A549 (cell line): ENCODE results near the gene MBOAT2. TPM values are rescaled to one million over a fixed set of nuclear protein-coding genes. Genes with fewer than 3 reads are reported as not detected.

Experiments used
- ATAC-seq, 2 experiments: fragments of 200-7000 bp in 1 of 2; fragments of >200 bp in 1 of 2; cut with Nextera tagmentation in 1 of 2; cut with Tn5 transposase in 1 of 2; 3 replicates each; pipeline versions ENCODE4 v1.8.0 to v1.9.1; 2018 to 2020; ENCODE audit warnings: mild to moderate bottlenecking in 1 of 2, moderate library complexity in 1 of 2
- CTCF ChIA-PET: fragments of 300-600 bp; sonication (Branson Sonifier 250); formaldehyde crosslinking; extraction: SDS; loops from one replicate; lab custom pipeline; 2021; ENCODE audit warnings: antibody characterized with exemption, inconsistent platforms; lab: Yijun Ruan, JAX
- POLR2A ChIA-PET: fragments of 350-600 bp; formaldehyde crosslinking; extraction: SDS; loops from one replicate; lab custom pipeline; 2021; ENCODE audit warnings: antibody characterized with exemption, inconsistent platforms; lab: Yijun Ruan, JAX
- DNase-seq, 2 experiments: peaks; one replicate each; pipeline versions ENCODE4 v3.0.0 to v3.0.0-alpha.2; 2011 to 2016; ENCODE audit warnings: low read depth in 1 of 2, low spot score in 1 of 2
- FAIRE-seq: peaks from 2 replicates; lab custom pipeline; 2011; peaks lifted over from hg19 to GRCh38; lab: Jason Lieb, UNC
- H3K27ac ChIP-seq, 2 experiments: fragments of >200 bp; sonication (Bioruptor Twin); formaldehyde crosslinking; 3 replicates each; pipeline ENCODE4 v1.5.1; 2016 to 2017
- H3K4me1 ChIP-seq: fragments of >200 bp; sonication (Bioruptor Twin); formaldehyde crosslinking; 3 replicates; pipeline ENCODE4 v1.6.1; 2016
- H3K4me2 ChIP-seq: fragments of >200 bp; sonication (Bioruptor Twin); formaldehyde crosslinking; 3 replicates; pipeline ENCODE4 v1.6.1; 2016
- H3K4me3 ChIP-seq: fragments of >200 bp; sonication (Bioruptor Twin); formaldehyde crosslinking; 3 replicates; pipeline ENCODE4 v1.5.1; 2016
- H3K9me3 ChIP-seq: fragments of >200 bp; sonication (Bioruptor Twin); formaldehyde crosslinking; 3 replicates; pipeline ENCODE4 v1.6.1; 2016
- ATOH8 ChIP-seq: fragments of 250-450 bp; sonication (Bioruptor Pico); IDR thresholded peaks from 2 replicates; pipeline ENCODE4 v1.5.0; 2020; ENCODE audit warnings: low read depth, mild to moderate bottlenecking, moderate library complexity
- EHMT2 ChIP-seq: fragments of 200-600 bp; sonication (generic); IDR thresholded peaks from 2 replicates; pipeline ENCODE4 v1.6.1; 2016; ENCODE audit warnings: antibody characterized with exemption, low read depth, mild to moderate bottlenecking, moderate library complexity
- EP300 ChIP-seq, 2 experiments: fragments of >200 bp; sonication (Bioruptor Twin); formaldehyde crosslinking; IDR thresholded peaks; 2 replicates in 1 of 2; 3 replicates in 1 of 2; pipeline ENCODE4 v1.6.1; 2016 to 2017
- FOXS1 ChIP-seq: fragments of 250-450 bp; sonication (Bioruptor Pico); IDR thresholded peaks from 2 replicates; pipeline ENCODE4 v1.5.0; 2020; ENCODE audit warnings: mild to moderate bottlenecking, moderate library complexity
- GATA3 ChIP-seq: IDR thresholded peaks from 2 replicates; pipeline ENCODE4 v1.6.1; 2012; ENCODE audit warnings: borderline replicate concordance
- HDAC2 ChIP-seq: fragments of 200-600 bp; sonication (generic); IDR thresholded peaks from 2 replicates; pipeline ENCODE4 v1.6.1; 2016
- HEYL ChIP-seq: fragments of 250-450 bp; sonication (Bioruptor Pico); IDR thresholded peaks from 2 replicates; pipeline ENCODE4 v1.8.0; 2021; ENCODE audit warnings: mild to moderate bottlenecking, moderate library complexity
- HMGXB4 ChIP-seq: fragments of 250-450 bp; sonication (Bioruptor Pico); IDR thresholded peaks from 2 replicates; pipeline ENCODE4 v1.5.0; 2021; ENCODE audit warnings: mild to moderate bottlenecking, moderate library complexity, borderline replicate concordance
- HOXB13 ChIP-seq: fragments of 250-450 bp; sonication (Bioruptor Pico); IDR thresholded peaks from 2 replicates; pipeline ENCODE4 v1.5.0; 2020; ENCODE audit warnings: low read depth, mild to moderate bottlenecking, moderate library complexity
- MAFK ChIP-seq: fragments of 450-650 bp; IDR thresholded peaks from 2 replicates; pipeline ENCODE4 v1.6.1; 2014; ENCODE audit not compliant: partially characterized antibody
- MAZ ChIP-seq: fragments of 150-350 bp; IDR thresholded peaks from 2 replicates; pipeline ENCODE4 v1.6.1; 2014; ENCODE audit warnings: antibody characterized with exemption, low read depth, low read length, borderline replicate concordance
- POLR2AphosphoS2 ChIP-seq: conservative IDR thresholded peaks from 2 replicates; pipeline ENCODE4 v1.6.1; 2012; ENCODE audit warnings: low read length, improper control_type of control experiment, inconsistent platforms
- RAD21 ChIP-seq, 2 experiments: fragments of >200 bp in 1 of 2; sonication (Bioruptor Twin) in 1 of 2; formaldehyde crosslinking in 1 of 2; IDR thresholded peaks in 1 of 2; conservative IDR thresholded peaks in 1 of 2; 2 replicates in 1 of 2; 3 replicates in 1 of 2; pipeline ENCODE4 v1.6.1; 2012 to 2018; ENCODE audit warnings: inconsistent platforms in 1 of 2
- RARB ChIP-seq: fragments of 250-450 bp; sonication (Bioruptor Pico); IDR thresholded peaks from 2 replicates; pipeline ENCODE4 v1.8.0; 2021; ENCODE audit warnings: mild to moderate bottlenecking, moderate library complexity
- RCOR1 ChIP-seq: fragments of 150-350 bp; IDR thresholded peaks from 2 replicates; pipeline ENCODE4 v1.6.1; 2014; ENCODE audit warnings: antibody characterized with exemption, low read length, low read depth
- RNF2 ChIP-seq: fragments of 200-600 bp; sonication (generic); IDR thresholded peaks from 2 replicates; pipeline ENCODE4 v1.6.1; 2016; ENCODE audit warnings: low read depth, mild to moderate bottlenecking, antibody characterized with exemption, moderate library complexity, borderline replicate concordance
- TFCP2L1 ChIP-seq: fragments of 250-450 bp; sonication (Bioruptor Pico); IDR thresholded peaks from 2 replicates; pipeline ENCODE4 v1.5.0; 2021; ENCODE audit warnings: mild to moderate bottlenecking
- TP53 ChIP-seq: fragments of 250-450 bp; sonication (Bioruptor Pico); IDR thresholded peaks from 2 replicates; pipeline ENCODE4 v1.5.0; 2021; ENCODE audit warnings: mild to moderate bottlenecking, moderate library complexity
- ZNF302 ChIP-seq: fragments of 250-450 bp; sonication (Bioruptor Pico); IDR thresholded peaks from 2 replicates; pipeline ENCODE4 v1.9.0; 2021; ENCODE audit warnings: inconsistent platforms, mild to moderate bottlenecking, moderate library complexity
- WGBS: methylation state at CpG from one replicate; pipeline ENCODE4 v1.1.6; 2017; ENCODE audit errors: missing lambda C conversion rate; 5-methylcytosine and 5-hydroxymethylcytosine counted together
- polyA plus RNA-seq, 4 experiments: library from polyadenylated mRNA; depleted of rRNA in 3 of 4; stranded (reverse); fragments of >200 nt; fragmentation: RNase III in 1 of 4; extraction: RNeasy Plus Mini Kit Qiagen cat#74134 plus additional on column Dnase treatment in 1 of 4; gene quantifications; 2 replicates in 3 of 4; 3 replicates in 1 of 4; pipeline ENCODE4 v1.2.3, GENCODE V29; 2011 to 2017
- TF ChIP-seq, protein P1 (sequence below): IDR thresholded peaks from 2 replicates; pipeline ENCODE4 v1.6.1; 2012

The MBOAT2 gene
- polyA plus RNA-seq, 2 of the 4 experiments (the other 2 are of a cell fraction) = 33.1 to 33.3 TPM

DNA sequence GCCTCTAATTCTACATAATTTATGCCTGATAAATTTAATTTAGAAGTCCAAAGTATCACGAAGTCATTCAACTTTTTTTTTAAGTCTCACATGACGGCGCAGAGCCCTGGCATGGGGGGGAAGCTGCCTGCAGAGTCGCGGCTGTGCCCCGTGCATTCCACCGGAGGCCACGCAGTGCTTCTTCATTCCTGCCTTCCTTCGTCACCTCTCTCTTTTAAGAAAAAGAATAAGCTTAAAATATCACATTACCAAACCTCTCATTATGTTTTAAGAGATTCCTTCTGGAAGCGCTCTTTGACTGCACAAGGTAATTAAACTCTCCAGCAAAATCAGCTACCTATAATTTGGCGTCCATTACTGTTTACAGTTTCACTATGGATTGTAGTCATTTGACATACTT lies 145.8 kb downstream of the MBOAT2 start:
- Histone ChIP-seq H3K4me2 (no peak overlapping the region), H3K4me3 (no peak overlapping the region), H3K27ac (no peak overlapping the region), H3K4me1 (no peaks in the 10 kb centered on the region)
- 92% methylated on average over 11 of the region's 11 CpGs for WGBS
- POLR2A ChIA-PET = no interaction called here
- no peak for ATAC-seq
- no peak for DNase-seq
- no peak for TF ChIP-seq MAFK
- no peak for TF ChIP-seq MAZ
- no peak for TF ChIP-seq POLR2AphosphoS2
- TF ChIP-seq RARB (CRISPR knock-in tag) = no peak
- TF ChIP-seq FOXS1 (CRISPR knock-in tag) = no peak
- no peak for TF ChIP-seq ZNF302 (CRISPR knock-in tag)
- no peak for TF ChIP-seq EHMT2
- TF ChIP-seq HDAC2 = no peak
- TF ChIP-seq GATA3 = no peak
- TF ChIP-seq, all 56 proteins: peak for 0
- no peak for FAIRE-seq
- CTCF ChIA-PET = interaction anchor here (1.2 to 1.4 kb wide), 2 partner anchors 16 to 45 kb away, joined by 4 read pairs; no protein-coding TSS in a partner anchor
- H3K9me3 ChIP-seq = no peaks in the 10 kb centered on the region

DNA sequence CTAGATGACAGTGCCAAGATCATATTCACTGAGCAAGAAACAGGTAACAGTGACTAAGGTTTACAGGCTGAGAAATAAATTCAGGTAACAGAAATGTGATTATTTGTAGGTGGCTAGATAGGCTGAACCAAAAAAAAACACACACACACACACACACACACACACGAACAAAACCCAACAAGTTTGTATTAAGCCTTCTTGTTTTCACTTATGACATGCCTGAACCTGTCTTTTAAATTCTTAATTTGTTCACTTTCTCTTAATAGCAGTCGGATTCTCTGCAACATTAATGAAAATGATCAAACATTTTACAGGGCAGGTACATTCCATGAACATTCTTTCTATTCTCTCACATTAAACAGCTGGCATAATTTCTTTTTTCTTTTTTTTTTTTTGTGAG lies 147.3 kb downstream of the MBOAT2 start:
- WGBS = 84% methylated on average over 2 of the region's 2 CpGs
- Histone ChIP-seq H3K4me1 (no peaks in the 10 kb centered on the region), H3K4me3 (no peak overlapping the region), H3K27ac (no peak overlapping the region), H3K9me3 (no peaks in the 10 kb centered on the region), H3K4me2 (no peak overlapping the region)
- ATAC-seq (no peak), FAIRE-seq (no peak), DNase-seq (no peak)
- TF ChIP-seq EP300 (IDR thresholded peaks at IDR 0.05) (no peak), TP53 (CRISPR knock-in tag) (no peak), HMGXB4 (CRISPR knock-in tag) (no peak), RCOR1 (no peak), HEYL (CRISPR knock-in tag) (no peak), TFCP2L1 (no peak)
- CTCF ChIA-PET = interaction anchor here (0.6 kb wide), 2 partner anchors 121 to 253 kb away, joined by 3 to 4 read pairs; no protein-coding TSS in a partner anchor
- POLR2A ChIA-PET = no interaction called here

GRCh38 chr2:8855010-8855409 lies 148.5 kb downstream of the MBOAT2 start:
- Histone ChIP-seq H3K4me3 (no peak overlapping the region), H3K4me1 (no peaks in the 10 kb centered on the region), H3K4me2 (no peak overlapping the region), H3K27ac (no peak overlapping the region), H3K9me3 (no peaks in the 10 kb centered on the region)
- FAIRE-seq = peak; percentile 43
- no peak for DNase-seq
- TF ChIP-seq, protein P1, sequence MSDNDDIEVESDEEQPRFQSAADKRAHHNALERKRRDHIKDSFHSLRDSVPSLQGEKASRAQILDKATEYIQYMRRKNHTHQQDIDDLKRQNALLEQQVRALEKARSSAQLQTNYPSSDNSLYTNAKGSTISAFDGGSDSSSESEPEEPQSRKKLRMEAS = no peak
- TF ChIP-seq ATOH8 (CRISPR knock-in tag) (no peak), RAD21 (conservative IDR thresholded peaks at IDR 0.05 in 1 of 2, IDR thresholded peaks at IDR 0.05 in 1 of 2) (no peak), HOXB13 (CRISPR knock-in tag) (no peak)
- POLR2A ChIA-PET = no interaction called here
- no peak for ATAC-seq
- CTCF ChIA-PET = interaction anchor here (1.2 to 1.7 kb wide), 2 partner anchors 9 to 14 kb away, joined by 5 to 9 read pairs; no protein-coding TSS in a partner anchor
- WGBS = 88% methylated on average over 3 of the region's 3 CpGs

DNA sequence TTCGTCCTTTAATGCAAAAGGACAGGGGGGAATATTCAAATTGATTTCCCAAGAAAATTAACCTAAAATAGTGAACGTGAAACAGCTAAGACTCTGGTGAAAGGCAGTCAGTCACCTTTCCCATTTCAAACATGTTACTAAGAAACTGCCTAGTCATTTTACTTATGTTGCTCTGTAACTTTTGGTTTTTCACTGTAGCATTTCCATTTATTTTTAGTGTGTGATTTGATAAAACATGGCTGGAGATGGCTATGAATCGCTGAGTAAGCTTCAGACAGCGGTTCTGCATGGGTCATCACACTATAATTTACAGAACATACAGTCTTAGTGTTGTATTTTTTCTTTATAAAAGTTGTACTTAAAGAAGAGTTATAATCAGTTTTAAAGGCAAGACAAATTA lies 150.1 kb downstream of the MBOAT2 start:
- TF ChIP-seq TP53 (CRISPR knock-in tag) (no peak), RNF2 (no peak), MAFK (peak; percentile 49)
- FAIRE-seq = peak; percentile 28
- no peak for DNase-seq
- no peak overlapping the region for H3K4me2 ChIP-seq
- 82% methylated on average over 4 of the region's 4 CpGs for WGBS
- ChIA-PET CTCF (no interaction called here), POLR2A (no interaction called here)
- no peak for ATAC-seq
- H3K4me3 ChIP-seq = no peak overlapping the region
- H3K27ac ChIP-seq = no peak overlapping the region
- H3K9me3 ChIP-seq = no peaks in the 10 kb centered on the region
- H3K4me1 ChIP-seq = no peaks in the 10 kb centered on the region
